ENCODE measurements around the gene OSBP2.

GRCh38 chr22:30955153-30955552, 260.5 kb downstream of the OSBP2 start:
- no peak for TF ChIP-seq POLR2AphosphoS5 (IDR thresholded peaks at IDR 0.05)
- no peak for TF ChIP-seq POLR2A (IDR thresholded peaks at IDR 0.05)
- no peak for TF ChIP-seq CTCF (IDR thresholded peaks at IDR 0.05)
